ENCODE data around the gene DNAH2.

DNAH2 gene

DNA sequence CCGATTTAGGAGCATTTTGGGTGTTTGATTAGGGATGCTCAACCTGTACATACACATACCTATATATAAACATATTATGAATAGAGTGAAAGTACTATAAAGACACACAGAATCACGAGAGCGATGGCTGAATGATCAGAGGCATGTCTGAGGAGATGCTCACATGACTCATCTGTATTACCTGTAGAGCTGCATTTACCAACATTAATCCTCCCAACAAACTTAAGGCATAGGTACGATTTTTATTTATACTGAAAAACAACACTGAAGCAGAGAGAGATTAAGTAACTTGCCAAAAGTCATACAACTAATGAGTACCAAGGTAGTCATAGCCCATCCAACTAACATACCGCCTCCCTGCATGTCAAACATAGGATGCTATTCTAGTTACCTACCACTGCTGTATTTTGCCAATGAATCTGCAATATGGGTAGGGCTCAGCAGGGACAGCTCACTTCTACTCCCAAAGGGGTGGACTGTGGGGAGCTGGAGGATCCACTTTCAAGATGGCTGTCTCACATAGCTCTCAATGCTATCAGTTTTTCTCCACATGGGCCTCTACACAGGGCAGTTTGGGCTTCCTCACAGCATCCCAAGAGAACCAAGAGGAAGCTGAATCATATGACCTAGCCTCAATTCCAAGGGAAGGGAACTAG is 147.6 kb downstream of the DNAH2 start:
- DNase-seq (ENCODE audit: low read depth in 2 of 2), result no peak

DNA sequence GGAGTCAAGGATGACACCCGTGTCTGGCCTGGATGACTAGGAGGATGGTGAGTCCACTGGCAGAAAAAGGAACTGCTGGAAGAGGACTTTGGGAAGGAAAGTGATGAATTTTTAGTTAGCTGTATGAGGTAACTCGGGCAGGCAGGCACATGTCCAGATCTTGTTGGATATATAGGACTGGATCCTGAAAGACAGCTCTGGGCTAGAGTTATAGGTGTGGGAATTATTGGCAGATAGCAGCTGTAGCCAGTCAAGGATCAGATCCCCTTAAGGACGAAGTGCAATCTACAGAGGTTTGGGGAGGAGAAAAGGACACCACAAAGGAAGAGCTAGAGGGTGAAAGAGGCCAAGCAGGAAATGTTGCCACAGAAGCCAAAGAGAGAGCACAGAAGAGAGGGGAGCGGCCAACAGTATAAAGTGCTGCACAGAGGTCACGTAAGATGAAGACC is 150.4 kb downstream of the DNAH2 start:
- DNase-seq (ENCODE audit: low read depth in 2 of 2), result no peak

DNA sequence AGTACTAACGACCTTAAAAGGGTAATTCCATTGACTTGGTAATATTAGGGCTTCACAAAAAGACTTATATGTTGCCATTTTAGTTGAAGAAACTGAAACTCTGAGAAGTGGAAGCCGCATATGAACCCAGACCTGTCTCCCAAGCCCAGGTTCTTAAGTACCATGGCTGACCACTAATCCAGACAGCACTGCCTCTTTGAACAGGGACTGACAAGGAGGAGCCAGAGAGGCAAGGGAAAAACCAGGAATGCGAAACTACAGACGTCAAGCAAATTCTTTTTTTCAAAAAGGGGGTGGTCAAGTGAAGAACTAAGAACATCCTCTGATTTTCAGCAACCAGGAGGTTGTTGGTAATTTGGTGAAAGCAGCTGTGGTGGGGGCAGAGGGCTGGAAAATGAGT is 155.5 kb downstream of the DNAH2 start:
- no peak for DNase-seq (ENCODE audit: low read depth in 2 of 2)

DNA sequence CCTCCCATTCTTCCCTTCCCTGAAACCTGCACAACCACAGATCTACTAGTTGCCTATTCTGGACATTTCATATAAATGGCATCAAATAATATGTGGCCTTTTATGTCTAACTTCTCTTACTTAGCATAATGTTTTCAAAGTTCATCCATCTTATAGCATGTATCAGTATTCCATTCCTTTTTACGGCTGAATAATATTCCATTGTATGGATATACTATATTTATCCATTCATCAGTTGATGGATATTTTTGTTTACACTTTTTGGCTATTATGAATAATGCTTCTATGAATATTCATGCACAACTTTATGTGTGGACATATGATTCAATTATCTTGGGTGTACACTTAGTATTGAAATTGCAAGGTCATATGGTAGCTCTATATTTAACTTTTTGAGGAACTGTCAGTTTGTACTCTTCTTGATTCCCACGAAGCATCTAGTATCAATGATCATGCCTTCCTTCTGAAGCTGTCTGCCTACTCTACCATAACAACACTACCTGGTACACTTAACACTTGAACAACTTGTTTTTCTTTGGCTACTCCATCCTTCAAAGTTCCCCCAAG is 158.3 kb downstream of the DNAH2 start:
- DNase-seq (ENCODE audit: low read depth in 2 of 2), result no peak

DNA sequence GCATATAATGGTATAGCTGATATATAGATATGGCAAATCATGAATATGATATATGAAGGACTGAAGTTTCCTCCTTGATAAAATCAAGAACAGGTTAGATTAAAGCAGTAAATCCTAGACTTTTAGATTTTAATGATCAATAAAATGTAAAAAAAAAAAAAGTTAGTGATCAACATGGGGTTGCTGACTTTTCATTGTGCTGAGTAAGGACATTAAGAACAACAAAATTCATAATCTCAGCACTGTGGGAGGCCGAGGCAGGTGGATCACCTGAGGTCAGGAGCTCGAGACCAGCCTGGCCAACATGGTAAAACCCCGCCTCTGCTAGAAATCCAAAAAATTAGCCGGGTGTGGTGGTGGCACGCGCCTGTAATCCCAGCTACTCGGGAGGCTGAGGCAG is 160.7 kb downstream of the DNAH2 start:
- no peak for DNase-seq (ENCODE audit: low read depth in 2 of 2)

DNA sequence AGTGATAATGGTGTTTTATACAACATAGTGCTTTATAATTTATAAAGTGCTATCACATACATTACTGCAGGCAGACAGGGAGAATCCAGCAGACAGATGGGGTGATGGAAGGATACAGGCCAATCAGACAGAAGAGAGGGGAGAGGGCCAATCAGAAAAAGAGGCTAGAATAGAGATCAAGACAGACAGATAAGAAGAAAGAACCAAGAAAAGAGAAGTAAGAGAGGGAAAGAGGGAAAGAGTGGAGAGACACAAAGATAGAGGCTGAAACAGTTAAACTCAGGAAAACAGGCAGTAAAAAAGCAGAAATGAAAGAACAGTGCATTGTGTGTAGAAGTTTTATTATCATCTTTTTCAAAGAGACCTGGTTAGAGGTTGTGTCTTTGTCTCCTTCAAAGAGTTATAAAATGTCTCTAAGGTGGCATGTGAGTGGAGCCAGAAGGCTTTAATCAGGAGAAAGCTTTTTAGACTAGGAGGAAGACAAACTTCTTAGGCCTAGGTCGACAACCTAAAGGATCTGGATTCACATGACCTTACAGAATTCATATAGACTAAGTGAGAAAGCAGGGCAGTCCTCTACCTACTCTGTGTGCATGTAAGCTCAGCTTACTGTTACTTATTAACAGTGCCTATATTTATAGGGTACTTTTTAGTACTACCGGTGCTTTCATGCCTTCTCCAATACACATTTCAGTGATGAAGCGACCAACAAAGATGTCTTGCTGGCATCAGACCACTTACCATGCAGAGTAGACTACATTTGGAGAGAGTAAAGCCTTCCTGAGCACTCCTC is 162.7 kb downstream of the DNAH2 start:
- DNase-seq (ENCODE audit: low read depth in 2 of 2), result no peak

DNA sequence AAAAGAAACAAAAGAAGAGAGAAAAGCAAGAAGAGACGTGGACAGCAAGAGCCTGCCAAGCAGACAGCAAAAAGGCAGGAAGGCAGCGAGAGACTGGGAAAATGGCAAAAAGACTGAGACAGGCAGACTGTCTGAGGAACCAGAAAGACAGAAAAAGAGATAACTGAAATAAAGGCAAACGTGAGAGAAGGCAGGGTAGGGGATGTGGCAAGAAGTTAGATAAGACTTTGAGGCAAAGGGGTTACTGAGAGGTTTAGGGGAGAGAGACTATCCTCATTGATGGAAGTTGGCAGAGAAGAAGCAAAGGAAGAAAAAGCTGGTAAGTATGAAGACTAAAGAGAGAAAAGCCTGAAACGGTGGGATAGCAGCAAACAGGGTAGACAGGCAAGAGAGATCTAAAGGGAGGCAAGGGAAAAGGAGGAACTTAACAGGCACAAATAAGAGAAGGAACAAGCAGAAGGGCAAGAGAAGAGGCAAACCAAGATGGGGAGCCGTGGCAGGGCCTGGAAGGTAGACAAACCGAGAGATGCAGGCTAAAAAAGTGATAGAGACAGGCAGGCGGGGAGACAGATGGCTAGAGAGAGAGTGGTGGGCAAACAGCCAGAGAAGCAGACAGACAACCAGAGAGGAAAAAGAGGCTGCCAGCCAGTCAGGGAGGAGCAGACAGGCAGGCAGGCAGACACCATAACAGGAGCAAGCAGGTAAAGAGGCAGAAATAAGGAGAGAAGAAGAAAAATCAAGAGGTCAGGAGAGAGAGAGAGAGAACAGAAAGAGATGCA is 163.9 kb downstream of the DNAH2 start:
- no peak for DNase-seq (ENCODE audit: low read depth in 2 of 2)

DNA sequence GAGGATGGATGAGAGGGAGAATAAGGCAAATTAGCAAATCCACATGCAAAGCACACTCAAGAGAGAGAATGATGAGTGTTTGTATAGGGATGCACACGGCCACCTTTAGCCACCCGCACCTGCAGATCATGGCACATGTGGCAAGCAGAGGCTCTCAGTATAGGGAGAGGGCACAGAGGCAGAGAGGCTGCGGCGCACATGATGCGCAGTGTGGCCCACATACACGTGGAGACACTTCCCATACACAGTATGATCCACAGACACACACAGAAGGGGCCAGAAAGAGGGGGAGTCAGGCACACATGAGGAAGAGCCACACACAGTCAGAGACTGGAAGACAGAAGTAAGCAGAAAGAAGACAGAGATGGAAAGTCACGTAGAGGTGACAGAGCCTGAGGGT is 164.5 kb downstream of the DNAH2 start:
- no peak for DNase-seq (ENCODE audit: low read depth in 2 of 2)

DNA sequence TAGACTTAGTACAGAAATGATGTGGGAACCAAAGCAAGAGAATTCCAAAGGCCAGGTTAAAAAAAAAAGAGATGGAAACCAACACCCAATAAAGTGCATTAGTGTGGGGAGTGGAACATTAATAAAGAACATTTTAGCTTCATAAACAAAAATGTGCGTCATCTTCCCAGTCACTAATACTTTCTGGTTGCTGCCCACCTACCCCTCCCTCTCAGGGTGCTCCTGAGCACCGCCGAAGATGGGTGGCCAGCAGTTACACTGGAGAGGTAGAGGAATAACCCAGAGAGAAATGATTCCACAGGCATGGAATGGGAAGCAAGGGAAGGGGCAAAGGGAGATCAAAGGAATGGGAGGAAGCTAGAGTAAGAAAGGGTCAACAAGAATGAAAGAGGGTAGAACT is 165.1 kb downstream of the DNAH2 start:
- DNase-seq (ENCODE audit: low read depth in 2 of 2), result no peak
